Measurements from ENCODE around the gene DENND1A.
A peak's percentile ranks its signal among the peaks of the same experiment; 100 is the strongest.

DENND1A gene

GRCh38 chr9:123591283-123591682 lies 338.6 kb downstream of the DENND1A start:
- Histone ChIP-seq H3K23ac (ENCODE audit: low read length in 2 of 2) (no peak overlapping the region), H3K9me3 (ENCODE audit: control insufficient read depth, low read length) (peaks cover 6% of the 10 kb centered on the region), H3K36me3 (ENCODE audit: control insufficient read depth in 1 of 2, insufficient read depth in 2 of 2, low read depth in 1 of 2, low read length in 2 of 2) (peaks cover 0 to 6% of the 10 kb centered on the region in 2 experiments), H2BK5ac (ENCODE audit: low read depth, low read length, poor library complexity, severe bottlenecking) (no peak overlapping the region), H2BK120ac (ENCODE audit: low read depth, low read length) (no peak overlapping the region), H4K8ac (ENCODE audit: low read length) (no peak overlapping the region), H3K14ac (ENCODE audit: low read length in 2 of 2) (no peak overlapping the region), H3K27me3 (ENCODE audit: control insufficient read depth in 1 of 2, insufficient read depth in 1 of 2, low read length in 2 of 2) (no peaks in the 10 kb centered on the region), H4K91ac (ENCODE audit: low read length) (no peak overlapping the region), H2AFZ (ENCODE audit: low read depth, low read length) (no peak overlapping the region), H3K79me1 (replicated peaks; ENCODE audit: low read length, poor library complexity, severe bottlenecking) (no peaks in the 10 kb centered on the region), H3K27ac (ENCODE audit: low read length, poor library complexity, severe bottlenecking) (no peak overlapping the region), H2BK12ac (ENCODE audit: low read length in 2 of 2) (no peak overlapping the region), H2AK5ac (ENCODE audit: low read length, severe bottlenecking) (no peak overlapping the region), H3K4me2 (ENCODE audit: low read length, poor library complexity, severe bottlenecking) (no peak overlapping the region), H3K4ac (ENCODE audit: low read depth in 1 of 2, low read length in 2 of 2) (no peak overlapping the region), H3K9ac (ENCODE audit: low read length) (no peak overlapping the region), H3K4me3 (ENCODE audit: insufficient read depth in 1 of 2, low read depth in 1 of 2, low read length in 2 of 2) (no peak overlapping the region), H2BK15ac (ENCODE audit: low read depth, poor library complexity, severe bottlenecking) (no peak overlapping the region), H3K18ac (ENCODE audit: low read depth in 1 of 2, low read length in 2 of 2) (no peak overlapping the region), H3K4me1 (ENCODE audit: control insufficient read depth, insufficient read depth, low read depth, low read length) (no peaks in the 10 kb centered on the region)
- WGBS, result 95% methylated on average over 4 of the region's 4 CpGs
- DNase-seq, result no peak

- Histone ChIP-seq H3K4ac (ENCODE audit: low read depth in 1 of 2, low read length in 2 of 2) (no peak overlapping the region), H2BK15ac (ENCODE audit: low read depth, poor library complexity, severe bottlenecking) (no peak overlapping the region), H2AFZ (ENCODE audit: low read depth, low read length) (no peak overlapping the region), H3K27me3 (ENCODE audit: control insufficient read depth in 1 of 2, insufficient read depth in 1 of 2, low read length in 2 of 2) (no peaks in the 10 kb centered on the region), H2AK5ac (ENCODE audit: low read length, severe bottlenecking) (no peak overlapping the region), H2BK12ac (ENCODE audit: low read length in 2 of 2) (no peak overlapping the region), H3K9ac (ENCODE audit: low read length) (no peak overlapping the region), H3K27ac (ENCODE audit: low read length, poor library complexity, severe bottlenecking) (no peak overlapping the region), H2BK5ac (ENCODE audit: low read depth, low read length, poor library complexity, severe bottlenecking) (no peak overlapping the region), H3K36me3 (ENCODE audit: control insufficient read depth in 1 of 2, insufficient read depth in 2 of 2, low read depth in 1 of 2, low read length in 2 of 2) (peaks cover 0 to 8% of the 10 kb centered on the region in 2 experiments), H3K18ac (ENCODE audit: low read depth in 1 of 2, low read length in 2 of 2) (no peak overlapping the region), H3K14ac (ENCODE audit: low read length in 2 of 2) (no peak overlapping the region), H3K79me1 (replicated peaks; ENCODE audit: low read length, poor library complexity, severe bottlenecking) (no peaks in the 10 kb centered on the region), H4K91ac (ENCODE audit: low read length) (no peak overlapping the region), H3K4me1 (ENCODE audit: control insufficient read depth, insufficient read depth, low read depth, low read length) (no peaks in the 10 kb centered on the region), H3K4me3 (ENCODE audit: insufficient read depth in 1 of 2, low read depth in 1 of 2, low read length in 2 of 2) (no peak overlapping the region), H3K4me2 (ENCODE audit: low read length, poor library complexity, severe bottlenecking) (no peak overlapping the region), H4K8ac (ENCODE audit: low read length) (no peak overlapping the region), H3K23ac (ENCODE audit: low read length in 2 of 2) (no peak overlapping the region), H2BK120ac (ENCODE audit: low read depth, low read length) (no peak overlapping the region), H3K9me3 (ENCODE audit: control insufficient read depth, low read length) (peaks cover 6% of the 10 kb centered on the region)
- 100% methylated on average over 2 of the region's 3 CpGs for WGBS
- no peak for DNase-seq
Observed at GRCh38 chr9:123590499-123590898, 339.4 kb downstream of the DENND1A start.

- peaks cover 0 to 10% of the 10 kb centered on the region in 2 experiments for H3K36me3 ChIP-seq (ENCODE audit: control insufficient read depth in 1 of 2, insufficient read depth in 2 of 2, low read depth in 1 of 2, low read length in 2 of 2)
- peak overlapping the region in 1 of 2 experiments; percentile 21 for H3K18ac ChIP-seq (ENCODE audit: low read depth in 1 of 2, low read length in 2 of 2)
- no peak overlapping the region for H3K27ac ChIP-seq (ENCODE audit: low read length, poor library complexity, severe bottlenecking)
- no peak overlapping the region for H2BK120ac ChIP-seq (ENCODE audit: low read depth, low read length)
- H3K4me2 ChIP-seq (ENCODE audit: low read length, poor library complexity, severe bottlenecking), result no peak overlapping the region
- H2AK5ac ChIP-seq (ENCODE audit: low read length, severe bottlenecking), result no peak overlapping the region
- H3K23ac ChIP-seq (ENCODE audit: low read length in 2 of 2), result no peak overlapping the region
- no peak overlapping the region for H2BK15ac ChIP-seq (ENCODE audit: low read depth, poor library complexity, severe bottlenecking)
- H3K27me3 ChIP-seq (ENCODE audit: control insufficient read depth in 1 of 2, insufficient read depth in 1 of 2, low read length in 2 of 2), result no peaks in the 10 kb centered on the region
- H3K9me3 ChIP-seq (ENCODE audit: control insufficient read depth, low read length), result peaks cover 6% of the 10 kb centered on the region
- no peak overlapping the region for H2BK5ac ChIP-seq (ENCODE audit: low read depth, low read length, poor library complexity, severe bottlenecking)
- H2BK12ac ChIP-seq (ENCODE audit: low read length in 2 of 2), result no peak overlapping the region
- peaks cover 2% of the 10 kb centered on the region for H3K4me1 ChIP-seq (ENCODE audit: control insufficient read depth, insufficient read depth, low read depth, low read length)
- no peak overlapping the region for H2AFZ ChIP-seq (ENCODE audit: low read depth, low read length)
- H3K14ac ChIP-seq (ENCODE audit: low read length in 2 of 2), result no peak overlapping the region
- no peak overlapping the region for H4K8ac ChIP-seq (ENCODE audit: low read length)
- no peak overlapping the region for H3K4me3 ChIP-seq (ENCODE audit: insufficient read depth in 1 of 2, low read depth in 1 of 2, low read length in 2 of 2)
- no peak overlapping the region for H3K4ac ChIP-seq (ENCODE audit: low read depth in 1 of 2, low read length in 2 of 2)
- WGBS, result 91% methylated on average over 5 of the region's 8 CpGs
- DNase-seq, result no peak
- H3K9ac ChIP-seq (ENCODE audit: low read length), result no peak overlapping the region
- H3K79me1 ChIP-seq (replicated peaks; ENCODE audit: low read length, poor library complexity, severe bottlenecking), result no peaks in the 10 kb centered on the region
- H4K91ac ChIP-seq (ENCODE audit: low read length), result no peak overlapping the region
Observed at GRCh38 chr9:123589361-123590239, 340.3 kb downstream of the DENND1A start.

- H3K4ac ChIP-seq (ENCODE audit: low read depth in 1 of 2, low read length in 2 of 2), result no peak overlapping the region
- H3K4me2 ChIP-seq (ENCODE audit: low read length, poor library complexity, severe bottlenecking), result no peak overlapping the region
- H2AFZ ChIP-seq (ENCODE audit: low read depth, low read length), result no peak overlapping the region
- H3K36me3 ChIP-seq (ENCODE audit: control insufficient read depth in 1 of 2, insufficient read depth in 2 of 2, low read depth in 1 of 2, low read length in 2 of 2), result peaks cover 11 to 13% of the 10 kb centered on the region in 2 experiments
- no peak for DNase-seq
- H2BK12ac ChIP-seq (ENCODE audit: low read length in 2 of 2), result no peak overlapping the region
- H3K9ac ChIP-seq (ENCODE audit: low read length), result no peak overlapping the region
- peak overlapping the region in 1 of 2 experiments; percentile 20 for H3K4me3 ChIP-seq (ENCODE audit: insufficient read depth in 1 of 2, low read depth in 1 of 2, low read length in 2 of 2)
- H3K79me1 ChIP-seq (replicated peaks; ENCODE audit: low read length, poor library complexity, severe bottlenecking), result no peaks in the 10 kb centered on the region
- H3K23ac ChIP-seq (ENCODE audit: low read length in 2 of 2), result no peak overlapping the region
- no peak overlapping the region for H2BK5ac ChIP-seq (ENCODE audit: low read depth, low read length, poor library complexity, severe bottlenecking)
- no peak overlapping the region for H2AK5ac ChIP-seq (ENCODE audit: low read length, severe bottlenecking)
- H2BK120ac ChIP-seq (ENCODE audit: low read depth, low read length), result no peak overlapping the region
- 97% methylated on average over 5 of the region's 5 CpGs for WGBS
- no peaks in the 10 kb centered on the region for H3K27me3 ChIP-seq (ENCODE audit: control insufficient read depth in 1 of 2, insufficient read depth in 1 of 2, low read length in 2 of 2)
- H3K9me3 ChIP-seq (ENCODE audit: control insufficient read depth, low read length), result peaks cover 6% of the 10 kb centered on the region
- H3K14ac ChIP-seq (ENCODE audit: low read length in 2 of 2), result no peak overlapping the region
- no peak overlapping the region for H2BK15ac ChIP-seq (ENCODE audit: low read depth, poor library complexity, severe bottlenecking)
- H4K91ac ChIP-seq (ENCODE audit: low read length), result no peak overlapping the region
- H3K27ac ChIP-seq (ENCODE audit: low read length, poor library complexity, severe bottlenecking), result no peak overlapping the region
- no peak overlapping the region for H3K18ac ChIP-seq (ENCODE audit: low read depth in 1 of 2, low read length in 2 of 2)
- no peak overlapping the region for H4K8ac ChIP-seq (ENCODE audit: low read length)
- peaks cover 6% of the 10 kb centered on the region for H3K4me1 ChIP-seq (ENCODE audit: control insufficient read depth, insufficient read depth, low read depth, low read length)
Observed at GRCh38 chr9:123586275-123586674, 343.7 kb downstream of the DENND1A start.
